OCI-LY3 (cell line): ENCODE data around the gene CACNA2D1.

ENCODE experiments used
- EZH2phosphoT487 ChIP-seq: fragments of 200-600 bp; shearing (Covaris generic); IDR thresholded peaks from 2 replicates; pipeline ENCODE4 v1.6.1; 2018; ENCODE audit warnings: antibody characterized with exemption, mixed run types, low read depth
- TF ChIP-seq, protein P1 (sequence below): fragments of 200-600, 300-600 bp; sonication (generic); IDR thresholded peaks from 2 replicates; pipeline ENCODE4 v1.5.1; 2014; ENCODE audit warnings: antibody characterized with exemption, low read length, low read depth

DNA sequence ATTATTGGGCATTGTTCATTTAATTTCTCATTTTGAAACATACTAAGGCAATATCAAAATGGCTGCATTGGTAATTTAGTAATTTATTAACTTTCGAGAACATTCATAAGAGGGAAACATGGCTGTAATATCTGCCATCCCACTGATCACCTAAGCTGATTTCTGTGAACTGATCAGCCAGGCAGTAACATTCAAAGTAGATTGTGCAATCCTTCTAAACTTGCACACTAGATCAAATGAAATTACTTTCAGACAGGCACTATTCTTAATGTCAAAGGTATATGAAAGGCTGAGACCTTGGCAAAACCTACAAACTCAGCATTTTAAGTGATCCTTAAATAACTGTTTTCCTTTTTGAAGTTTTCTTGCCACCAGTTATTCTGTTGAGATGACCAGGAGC is 290.7 kb downstream of the CACNA2D1 start:
- TF ChIP-seq, protein P1, sequence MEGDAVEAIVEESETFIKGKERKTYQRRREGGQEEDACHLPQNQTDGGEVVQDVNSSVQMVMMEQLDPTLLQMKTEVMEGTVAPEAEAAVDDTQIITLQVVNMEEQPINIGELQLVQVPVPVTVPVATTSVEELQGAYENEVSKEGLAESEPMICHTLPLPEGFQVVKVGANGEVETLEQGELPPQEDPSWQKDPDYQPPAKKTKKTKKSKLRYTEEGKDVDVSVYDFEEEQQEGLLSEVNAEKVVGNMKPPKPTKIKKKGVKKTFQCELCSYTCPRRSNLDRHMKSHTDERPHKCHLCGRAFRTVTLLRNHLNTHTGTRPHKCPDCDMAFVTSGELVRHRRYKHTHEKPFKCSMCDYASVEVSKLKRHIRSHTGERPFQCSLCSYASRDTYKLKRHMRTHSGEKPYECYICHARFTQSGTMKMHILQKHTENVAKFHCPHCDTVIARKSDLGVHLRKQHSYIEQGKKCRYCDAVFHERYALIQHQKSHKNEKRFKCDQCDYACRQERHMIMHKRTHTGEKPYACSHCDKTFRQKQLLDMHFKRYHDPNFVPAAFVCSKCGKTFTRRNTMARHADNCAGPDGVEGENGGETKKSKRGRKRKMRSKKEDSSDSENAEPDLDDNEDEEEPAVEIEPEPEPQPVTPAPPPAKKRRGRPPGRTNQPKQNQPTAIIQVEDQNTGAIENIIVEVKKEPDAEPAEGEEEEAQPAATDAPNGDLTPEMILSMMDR, result no peak
- no peak for TF ChIP-seq EZH2phosphoT487
